Hippocampal formation (tissue), 2 donors: Measurements from ENCODE around the gene CACNA1H.
"Not testable (repeated sequence)": the region's sequence is repeated elsewhere in the genome, so short reads cannot be mapped to it uniquely, and the experiment has no call there.

Experiments
- DNase-seq, 2 donors: peaks; one replicate each; lab custom pipeline; 2025; lab: John Stamatoyannopoulos, UW

Gene CACNA1H

GRCh38 chr16:1224558-1224957, 71.7 kb downstream of the CACNA1H start:
- no peak for DNase-seq

- DNase-seq, result no peak
These were observed 72.1 kb downstream of the CACNA1H start, which contains the start of gene TPSG1 for GRCh38 chr16:1225051-1225451. Gene TPSG1, minus strand, starts transcription at chr16:1225268. Its CDS starts 16 bp downstream, at chr16:1225252.

- not testable (repeated sequence) for DNase-seq
These were observed 72.9 kb downstream of the CACNA1H start for GRCh38 chr16:1225728-1226311.

- not testable (repeated sequence) for DNase-seq
These were observed 73.8 kb downstream of the CACNA1H start for GRCh38 chr16:1226692-1227091.

- DNase-seq, result not testable (repeated sequence)
These were observed 75.3 kb downstream of the CACNA1H start for GRCh38 chr16:1228227-1228626.

GRCh38 chr16:1229476-1229875, 76.6 kb downstream of the CACNA1H start:
- DNase-seq, result not testable (repeated sequence)

- not testable (repeated sequence) for DNase-seq
These were observed 77.2 kb downstream of the CACNA1H start, which contains the start of gene TPSB2 for GRCh38 chr16:1230084-1230470. Gene TPSB2, minus strand, starts transcription at chr16:1230184. Its CDS starts 233 bp downstream, at chr16:1229951.

GRCh38 chr16:1230471-1231212, 77.7 kb downstream of the CACNA1H start:
- DNase-seq, result not testable (repeated sequence)

- DNase-seq, result not testable (repeated sequence)
These were observed 78.4 kb downstream of the CACNA1H start for GRCh38 chr16:1231301-1231700.

- DNase-seq, result not testable (repeated sequence)
These were observed 79.3 kb downstream of the CACNA1H start for GRCh38 chr16:1232049-1232748.

- not testable (repeated sequence) for DNase-seq
These were observed 83.8 kb downstream of the CACNA1H start for GRCh38 chr16:1236659-1237058.

- DNase-seq, result no peak
These were observed 85.1 kb downstream of the CACNA1H start for GRCh38 chr16:1237990-1238389.

- DNase-seq, result not testable (repeated sequence)
These were observed 86.0 kb downstream of the CACNA1H start for GRCh38 chr16:1238909-1239308.

- DNase-seq, result not testable (repeated sequence)
These were observed 86.7 kb downstream of the CACNA1H start for GRCh38 chr16:1239575-1239974.

- not testable (repeated sequence) for DNase-seq
These were observed 87.5 kb downstream of the CACNA1H start, which contains the start of gene TPSAB1 for GRCh38 chr16:1240436-1240835. Gene TPSAB1, plus strand, starts transcription at chr16:1240705. Its CDS starts 234 bp downstream, at chr16:1240939.

GRCh38 chr16:1241081-1241480, 88.2 kb downstream of the CACNA1H start:
- DNase-seq, result not testable (repeated sequence)

- not testable (repeated sequence) for DNase-seq
These were observed 90.5 kb downstream of the CACNA1H start for GRCh38 chr16:1243363-1243762.

- not testable (repeated sequence) for DNase-seq
These were observed 91.3 kb downstream of the CACNA1H start for GRCh38 chr16:1243907-1244850.

- DNase-seq, result no peak
These were observed 92.0 kb downstream of the CACNA1H start for GRCh38 chr16:1244881-1245280.

GRCh38 chr16:1245452-1246020, 92.6 kb downstream of the CACNA1H start:
- no peak for DNase-seq
